Activated CD8-positive, alpha-beta memory T cell treated with anti-CD3 and anti-CD28 coated beads, Interleukin-2, amount 50 U/mL, for 4 hours (primary cell): ENCODE data around the gene POLR2C.

Experiments used
- DNase-seq: peaks from one replicate; pipeline ENCODE4 v3.0.0-alpha.2; 2020

The POLR2C gene

GRCh38 chr16:57452021-57452420 lies 10.5 kb upstream of the POLR2C start:
- DNase-seq, result no peak

GRCh38 chr16:57462978-57463362 lies 491 bp downstream of the POLR2C start:
- DNase-seq, result no peak

- no peak for DNase-seq
Measured at GRCh38 chr16:57464523-57464922, 2.0 kb downstream of the POLR2C start.

GRCh38 chr16:57468346-57468745 lies 5.9 kb downstream of the POLR2C start:
- DNase-seq, result no peak

GRCh38 chr16:57469046-57469445 lies 6.6 kb downstream of the POLR2C start:
- DNase-seq, result no peak

GRCh38 chr16:57469917-57470470 lies 7.5 kb downstream of the POLR2C start:
- DNase-seq, result no peak

- DNase-seq, result no peak
Measured at GRCh38 chr16:57470711-57471110, 8.2 kb downstream of the POLR2C start.

- DNase-seq, result no peak
Measured at GRCh38 chr16:57471209-57471608, 8.7 kb downstream of the POLR2C start.

GRCh38 chr16:57471852-57472664 lies 9.6 kb downstream of the POLR2C start:
- no peak for DNase-seq

GRCh38 chr16:57472665-57473060 lies 10.2 kb downstream of the POLR2C start:
- DNase-seq, result no peak

- no peak for DNase-seq
Measured at GRCh38 chr16:57473176-57473840, 10.8 kb downstream of the POLR2C start.

GRCh38 chr16:57473906-57474305 lies 11.4 kb downstream of the POLR2C start:
- no peak for DNase-seq

GRCh38 chr16:57474671-57475661 lies 12.5 kb downstream of the POLR2C start:
- DNase-seq, result no peak

GRCh38 chr16:57475711-57476339 lies 13.3 kb downstream of the POLR2C start:
- peak; percentile 72 for DNase-seq

GRCh38 chr16:57476546-57477410 lies 14.3 kb downstream of the POLR2C start:
- no peak for DNase-seq

- no peak for DNase-seq
Measured at GRCh38 chr16:57477531-57478202, 15.2 kb downstream of the POLR2C start.

GRCh38 chr16:57478396-57479204 lies 16.1 kb downstream of the POLR2C start:
- no peak for DNase-seq

GRCh38 chr16:57479205-57479975 lies 16.9 kb downstream of the POLR2C start:
- no peak for DNase-seq
